ENCODE measurements around the gene WNK2. TPM values are rescaled to one million over a fixed set of nuclear protein-coding genes. Genes with fewer than 3 reads are reported as not detected.

The WNK2 gene
- total and polyA plus RNA-seq, 12 donors = 16.6 to 236 (median 178) TPM

DNA sequence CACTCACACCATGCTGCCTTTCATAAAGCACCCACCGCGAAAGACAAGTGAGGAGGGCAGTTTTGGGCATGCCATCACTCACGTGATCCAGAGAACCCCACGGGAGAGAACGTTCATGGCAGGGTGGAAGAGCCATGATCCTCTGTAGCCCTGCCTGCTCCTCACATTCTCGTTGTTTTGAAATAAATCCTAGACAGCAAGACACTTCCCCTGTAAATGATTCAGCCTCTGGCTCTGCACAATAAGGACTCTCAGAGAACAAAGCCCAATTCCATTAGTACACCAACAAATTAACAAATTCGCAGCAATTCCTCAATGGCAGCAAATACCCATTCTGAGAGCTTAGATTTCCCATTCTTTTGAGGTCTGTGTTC is 71.5 kb downstream of the WNK2 start:
- DNase-seq (no peak), ATAC-seq (no peak)
- H3K4me1 ChIP-seq = peaks cover 0 to 13% (median 0%) of the 10 kb centered on the region in 9 donors
- peaks cover 0 to 29% (median 0%) of the 10 kb centered on the region in 9 donors for H3K36me3 ChIP-seq
- peaks cover 0 to 3% (median 0%) of the 10 kb centered on the region in 7 donors for H3K27me3 ChIP-seq
- no peak overlapping the region for H3K27ac ChIP-seq
- WGBS, 2 donors = 76 to 81% methylated on average over 7 of the region's 7 CpGs
- H3K4me3 ChIP-seq = no peak overlapping the region
- TF ChIP-seq, protein P1, sequence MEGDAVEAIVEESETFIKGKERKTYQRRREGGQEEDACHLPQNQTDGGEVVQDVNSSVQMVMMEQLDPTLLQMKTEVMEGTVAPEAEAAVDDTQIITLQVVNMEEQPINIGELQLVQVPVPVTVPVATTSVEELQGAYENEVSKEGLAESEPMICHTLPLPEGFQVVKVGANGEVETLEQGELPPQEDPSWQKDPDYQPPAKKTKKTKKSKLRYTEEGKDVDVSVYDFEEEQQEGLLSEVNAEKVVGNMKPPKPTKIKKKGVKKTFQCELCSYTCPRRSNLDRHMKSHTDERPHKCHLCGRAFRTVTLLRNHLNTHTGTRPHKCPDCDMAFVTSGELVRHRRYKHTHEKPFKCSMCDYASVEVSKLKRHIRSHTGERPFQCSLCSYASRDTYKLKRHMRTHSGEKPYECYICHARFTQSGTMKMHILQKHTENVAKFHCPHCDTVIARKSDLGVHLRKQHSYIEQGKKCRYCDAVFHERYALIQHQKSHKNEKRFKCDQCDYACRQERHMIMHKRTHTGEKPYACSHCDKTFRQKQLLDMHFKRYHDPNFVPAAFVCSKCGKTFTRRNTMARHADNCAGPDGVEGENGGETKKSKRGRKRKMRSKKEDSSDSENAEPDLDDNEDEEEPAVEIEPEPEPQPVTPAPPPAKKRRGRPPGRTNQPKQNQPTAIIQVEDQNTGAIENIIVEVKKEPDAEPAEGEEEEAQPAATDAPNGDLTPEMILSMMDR (IDR thresholded peaks at IDR 0.05) = no peak
- intact Hi-C loops (cut with DNase I) = no loop called here
- no peaks in the 10 kb centered on the region for H3K9me3 ChIP-seq

DNA sequence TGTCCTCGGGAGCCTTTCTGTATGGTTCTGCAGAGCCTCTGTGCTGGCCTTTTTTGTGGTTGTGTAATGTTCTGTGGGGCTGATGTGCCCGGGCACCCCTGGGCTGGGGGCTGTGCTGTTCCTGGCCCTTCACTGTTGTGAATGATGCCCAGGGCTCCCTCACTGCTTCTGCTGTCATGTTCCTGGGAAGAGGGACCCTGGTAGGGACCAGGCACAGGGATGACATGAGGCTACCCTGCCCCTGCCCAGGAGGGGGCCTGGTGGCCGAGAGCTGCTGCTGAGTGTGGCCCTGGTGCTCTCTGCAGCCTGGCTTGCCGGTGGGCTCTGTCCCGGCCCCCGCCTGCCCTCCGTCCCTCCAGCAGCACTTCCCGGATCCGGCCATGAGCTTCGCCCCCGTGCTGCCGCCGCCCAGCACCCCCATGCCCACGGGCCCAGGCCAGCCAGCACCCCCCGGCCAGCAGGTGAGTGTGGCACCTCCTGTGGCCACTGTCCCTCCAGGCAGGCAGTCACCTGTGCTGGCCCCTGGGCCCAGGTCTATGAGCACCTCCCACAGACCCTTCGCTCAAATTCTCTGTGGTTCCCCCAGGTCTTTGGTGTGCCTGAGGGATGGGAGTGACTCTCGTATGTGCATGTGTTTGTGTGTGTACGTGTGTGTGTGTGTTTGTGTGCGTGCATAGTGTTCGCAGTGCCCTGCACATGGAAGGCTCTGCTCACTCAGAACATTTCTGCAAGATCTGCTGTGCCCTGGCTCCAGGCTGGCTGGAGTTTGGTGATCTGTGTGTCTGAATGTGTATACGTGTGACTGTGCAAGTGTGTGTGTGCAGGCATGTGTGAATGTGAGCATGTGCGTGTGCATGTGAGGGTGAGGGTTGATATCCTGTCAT is 72.3 kb downstream of the WNK2 start:
- no peak overlapping the region for H3K4me3 ChIP-seq
- WGBS, 2 donors = 89 to 93% methylated on average over 17 to 22 of the region's 22 CpGs
- H3K27me3 ChIP-seq = peaks cover 0 to 3% (median 0%) of the 10 kb centered on the region in 7 donors
- intact Hi-C loops (cut with DNase I) = no loop called here
- ATAC-seq (peak in 1 of 8 donors; percentile 4), DNase-seq (no peak)
- no peaks in the 10 kb centered on the region for H3K9me3 ChIP-seq
- no peak overlapping the region for H3K27ac ChIP-seq
- H3K36me3 ChIP-seq = peaks cover 0 to 33% (median 0%) of the 10 kb centered on the region in 9 donors
- peaks cover 0 to 13% (median 0%) of the 10 kb centered on the region in 9 donors for H3K4me1 ChIP-seq
- TF ChIP-seq, protein P1 (IDR thresholded peaks at IDR 0.05) = no peak

DNA sequence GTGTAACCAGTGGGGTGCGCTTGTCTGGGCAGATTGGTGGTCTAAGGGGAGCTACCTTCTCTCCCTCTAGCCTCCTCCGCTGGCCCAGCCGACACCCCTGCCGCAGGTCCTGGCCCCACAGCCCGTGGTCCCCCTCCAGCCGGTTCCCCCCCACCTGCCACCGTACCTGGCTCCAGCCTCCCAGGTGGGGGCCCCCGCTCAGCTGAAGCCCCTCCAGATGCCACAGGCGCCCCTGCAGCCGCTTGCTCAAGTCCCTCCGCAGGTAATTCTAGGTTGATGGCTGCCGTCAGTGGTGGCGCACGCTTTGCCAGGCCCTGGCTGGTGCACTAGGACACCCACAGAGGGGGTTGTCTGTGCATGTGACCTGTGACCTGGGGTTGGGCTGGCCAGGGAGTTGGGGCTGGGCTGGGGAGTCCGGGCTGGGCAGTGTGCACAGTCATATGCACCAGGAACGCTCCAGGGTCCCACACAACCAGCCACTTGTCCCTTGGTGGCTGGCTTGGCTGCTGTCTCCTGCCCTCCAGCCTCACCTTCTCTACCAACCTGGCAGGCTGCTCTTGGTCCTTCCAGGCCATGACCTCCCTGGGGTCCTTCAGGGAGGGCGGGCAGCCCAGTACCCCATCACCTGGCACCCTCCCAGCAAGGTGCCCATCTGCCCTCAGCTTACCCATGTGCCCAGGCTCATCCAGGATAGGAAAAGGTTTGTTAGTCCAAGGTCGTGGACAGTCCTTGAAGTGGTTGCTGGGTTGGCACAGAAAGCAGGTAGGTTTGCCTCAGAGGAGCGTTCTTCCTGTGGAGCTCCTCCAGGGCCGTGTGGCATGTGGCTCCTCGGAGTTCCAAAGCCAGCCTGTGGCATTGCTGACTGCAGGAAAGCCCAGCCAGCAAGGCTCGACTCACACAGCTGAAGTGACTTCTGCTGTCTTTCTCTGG is 73.2 kb downstream of the WNK2 start:
- Histone ChIP-seq H3K27me3 (peaks cover 0 to 3% (median 0%) of the 10 kb centered on the region in 7 donors), H3K9me3 (no peaks in the 10 kb centered on the region), H3K27ac (no peak overlapping the region), H3K4me1 (peaks cover 0 to 17% (median 5%) of the 10 kb centered on the region in 9 donors), H3K4me3 (no peak overlapping the region), H3K36me3 (peaks cover 0 to 33% (median 0%) of the 10 kb centered on the region in 9 donors)
- ATAC-seq (no peak), DNase-seq (no peak)
- intact Hi-C loops (cut with DNase I) = no loop called here
- TF ChIP-seq, protein P1 (IDR thresholded peaks at IDR 0.05) = no peak
- WGBS, 2 donors = 79 to 81% methylated on average over 22 of the region's 22 CpGs

DNA sequence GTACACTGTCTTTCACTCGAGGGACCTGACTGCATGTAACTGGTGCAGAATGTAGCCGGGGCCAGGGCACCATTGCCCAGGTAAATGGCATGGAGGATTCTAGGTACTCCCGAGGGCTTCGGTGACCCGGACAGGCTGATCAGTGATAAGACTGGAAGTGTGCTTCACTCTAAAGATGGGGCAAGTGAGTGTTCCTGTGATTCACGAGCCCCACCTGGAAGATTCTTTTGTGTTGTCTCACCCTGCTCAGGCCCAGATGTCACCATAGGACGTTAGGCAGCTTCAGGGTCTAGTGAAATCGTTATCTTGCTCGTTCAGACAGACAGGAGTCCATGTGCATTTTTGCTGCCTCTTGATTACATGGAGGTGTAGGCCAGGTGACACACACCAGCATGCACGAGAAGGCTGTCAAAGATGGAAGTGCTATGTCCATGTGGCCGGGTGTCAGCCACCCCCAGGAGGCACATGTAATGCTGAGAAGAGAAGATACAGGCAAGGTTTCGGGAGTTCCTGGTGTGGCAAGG is 73.9 kb downstream of the WNK2 start:
- H3K36me3 ChIP-seq = peaks cover 0 to 32% (median 0%) of the 10 kb centered on the region in 9 donors
- intact Hi-C loops (cut with DNase I) = no loop called here
- WGBS, 2 donors = 65 to 68% methylated on average over 12 of the region's 12 CpGs
- H3K4me3 ChIP-seq = no peak overlapping the region
- H3K9me3 ChIP-seq = no peaks in the 10 kb centered on the region
- TF ChIP-seq, protein P1 (IDR thresholded peaks at IDR 0.05) = no peak
- peaks cover 0 to 17% (median 8%) of the 10 kb centered on the region in 9 donors for H3K4me1 ChIP-seq
- ATAC-seq = no peak
- peaks cover 0 to 3% (median 0%) of the 10 kb centered on the region in 7 donors for H3K27me3 ChIP-seq
- H3K27ac ChIP-seq = no peak overlapping the region
- DNase-seq = no peak

Data from heart right ventricle (tissue), 16 donors.